HCT116 (cell line): Measurements from ENCODE around the gene SNAPC2. TPM values are rescaled to one million over a fixed set of nuclear protein-coding genes. Genes with fewer than 3 reads are reported as not detected.
A peak's percentile ranks its signal among the peaks of the same experiment; 100 is the strongest.

Experiments
- ATAC-seq: fragments of 200-7000 bp; cut with Tn5 transposase; 2 replicates; pipeline ENCODE4 v1.9.1; 2020; ENCODE audit warnings: mild to moderate bottlenecking, moderate library complexity
- BruUV-seq: library from RNA; stranded (reverse); fragments of 400-500 nt; replicated peaks from 2 replicates; lab custom pipeline; 2021; lab: Mats Ljungman, UMichigan
- CTCF ChIA-PET: fragments of 300-600 bp; sonication (Branson Sonifier 250); formaldehyde crosslinking; loops from one replicate; lab custom pipeline; 2021; ENCODE audit warnings: antibody characterized with exemption; lab: Charles Lee
- POLR2A ChIA-PET: fragments of 300-600, 350-600 bp; sonication (Branson Sonifier 250); formaldehyde crosslinking; loops from one replicate; lab custom pipeline; 2021; ENCODE audit warnings: antibody characterized with exemption; lab: Charles Lee
- RAD21 ChIA-PET, 2 experiments: fragments of 300-600 bp; sonication (Branson Sonifier 250); formaldehyde crosslinking; loops; one replicate each; lab custom pipeline; 2023; ENCODE audit warnings: low total read pairs in 2 of 2; ENCODE audit not compliant: uncharacterized antibody in 2 of 2, unreplicated experiment in 2 of 2, low non-redundant PET in 1 of 2; lab: Charles Lee
- DNase-seq: peaks from one replicate; pipeline ENCODE4 v3.0.0-alpha.2; 2010; ENCODE audit warnings: low read depth, low spot score
- H2AFZ ChIP-seq: fragments of 200-600 bp; shearing (Covaris generic), sonication (generic); 2 replicates; pipeline ENCODE4 v1.6.1; 2017; ENCODE audit warnings: low read depth, mixed run types, mixed read lengths, antibody characterized with exemption, low read length; ENCODE audit not compliant: poor library complexity, severe bottlenecking
- H3K27ac ChIP-seq: 2 replicates; pipeline ENCODE4 v1.5.1; 2012; ENCODE audit warnings: low read depth, low read length
- H3K27me3 ChIP-seq: fragments of 200-600 bp; sonication (generic); 2 replicates; pipeline ENCODE4 v1.6.1; 2016; ENCODE audit warnings: mixed run types, low read length, mixed read lengths; ENCODE audit not compliant: insufficient read depth
- H3K36me3 ChIP-seq, 2 experiments: fragments of 200-500 bp in 1 of 2; fragments of 200-600 bp in 1 of 2; sonication (Bioruptor generic) in 1 of 2; sonication (generic) in 1 of 2; 2 replicates each; pipeline versions ENCODE4 v1.5.1 to v1.6.1; 2014 to 2016; ENCODE audit warnings: low read length in 2 of 2, inconsistent platforms in 1 of 2, mixed read lengths in 1 of 2, mixed run types in 1 of 2; ENCODE audit not compliant: insufficient read depth in 2 of 2, control insufficient read depth in 1 of 2
- H3K4me1 ChIP-seq, 2 experiments: fragments of 200-600 bp in 1 of 2; sonication (generic) in 1 of 2; 2 replicates each; pipeline versions ENCODE4 v1.5.1 to v1.6.1; 2012 to 2017; ENCODE audit warnings: low read length in 2 of 2, inconsistent platforms in 1 of 2, mild to moderate bottlenecking in 1 of 2, mixed read lengths in 1 of 2, mixed run types in 1 of 2, moderate library complexity in 1 of 2; ENCODE audit not compliant: insufficient read depth in 2 of 2, control insufficient read depth in 1 of 2
- H3K4me2 ChIP-seq: fragments of 200-600 bp; sonication (generic); 2 replicates; pipeline ENCODE4 v1.6.1; 2017; ENCODE audit warnings: mixed run types, low read length, mixed read lengths
- H3K4me3 ChIP-seq, 2 experiments: fragments of 200-600 bp in 1 of 2; sonication (generic) in 1 of 2; replicated peaks in 1 of 2; 2 replicates each; pipeline ENCODE4 v1.5.1; 2011 to 2016; ENCODE audit warnings: low read length in 2 of 2, control low read depth in 1 of 2, low read depth in 1 of 2, mild to moderate bottlenecking in 1 of 2, mixed read lengths in 1 of 2, mixed run types in 1 of 2
- H3K79me2 ChIP-seq: fragments of 200-600 bp; sonication (generic); 2 replicates; pipeline ENCODE4 v1.6.1; 2017; ENCODE audit warnings: mild to moderate bottlenecking, mixed run types, low read length, moderate library complexity, mixed read lengths; ENCODE audit not compliant: insufficient read depth
- H3K9ac ChIP-seq: fragments of 200-600 bp; sonication (generic); 2 replicates; pipeline ENCODE4 v1.6.1; 2016; ENCODE audit warnings: low read length, mixed read lengths
- H3K9me2 ChIP-seq: fragments of 200-600 bp; sonication (generic), shearing (Covaris generic); 2 replicates; pipeline ENCODE4 v1.6.1; 2017; ENCODE audit warnings: mixed run types, mild to moderate bottlenecking, moderate library complexity; ENCODE audit not compliant: insufficient read depth
- H3K9me3 ChIP-seq, 2 experiments: fragments of 200-500 bp in 1 of 2; fragments of 200-600 bp in 1 of 2; sonication (Bioruptor generic) in 1 of 2; sonication (generic) in 1 of 2; 2 replicates each; pipeline ENCODE4 v1.6.1; 2014 to 2017; ENCODE audit warnings: low read length in 2 of 2, mixed read lengths in 2 of 2, inconsistent platforms in 1 of 2, low read depth in 1 of 2, mild to moderate bottlenecking in 1 of 2, mixed run types in 1 of 2, moderate library complexity in 1 of 2; ENCODE audit not compliant: control insufficient read depth in 1 of 2, insufficient read depth in 1 of 2
- H4K20me1 ChIP-seq: fragments of 200-600 bp; sonication (generic), shearing (Covaris generic); 2 replicates; pipeline ENCODE4 v1.6.1; 2017; ENCODE audit warnings: mixed run types, mild to moderate bottlenecking, moderate library complexity; ENCODE audit not compliant: insufficient read depth
- CEBPB ChIP-seq: IDR thresholded peaks from 2 replicates; pipeline ENCODE4 v1.6.1; 2012; ENCODE audit warnings: low read depth
- EZH2 ChIP-seq: fragments of 200-600 bp; sonication (generic); IDR thresholded peaks from 2 replicates; pipeline ENCODE4 v1.6.1; 2017; ENCODE audit warnings: antibody characterized with exemption, mixed run types
- RAD21 ChIP-seq: IDR thresholded peaks from 2 replicates; pipeline ENCODE4 v1.6.1; 2012; ENCODE audit warnings: low read depth, mild to moderate bottlenecking
- YY1 ChIP-seq: IDR thresholded peaks from 2 replicates; pipeline ENCODE4 v1.6.1; 2011; ENCODE audit warnings: low read length, low read depth, moderate library complexity, mild to moderate bottlenecking; ENCODE audit not compliant: insufficient replicate concordance; ENCODE audit errors: extremely low read depth
- intact Hi-C: fragments of 100-400 bp; cut with micrococcal nuclease; formaldehyde crosslinking; loops from 2 replicates; pipeline ENCODE4 v1.10.0; 2022
- total RNA-seq: library from RNA; stranded (reverse); gene quantifications from one replicate; pipeline ENCODE4 v1.2.1, GENCODE V29; 2021; ENCODE audit not compliant: unreplicated experiment
- TF ChIP-seq, protein P1 (sequence below): IDR thresholded peaks from 2 replicates; pipeline ENCODE4 v1.6.1; 2011; ENCODE audit warnings: mild to moderate bottlenecking, low read length, moderate library complexity; ENCODE audit not compliant: insufficient replicate concordance; ENCODE audit errors: extremely low read depth
- TF ChIP-seq, protein P2 (sequence below), 3 experiments: fragments of 200-600 bp in 1 of 3; sonication (generic) in 1 of 3; IDR thresholded peaks in 2 of 3; conservative IDR thresholded peaks in 1 of 3; 2 replicates each; pipeline ENCODE4 v1.5.1; 2012 to 2017; ENCODE audit warnings: low read depth in 2 of 3, low read length in 2 of 3, antibody characterized with exemption in 1 of 3, borderline replicate concordance in 1 of 3, control low read depth in 1 of 3, mild to moderate bottlenecking in 1 of 3, mixed read lengths in 1 of 3, mixed run types in 1 of 3, moderate library complexity in 1 of 3; ENCODE audit not compliant: insufficient read depth in 1 of 3

The SNAPC2 gene
- total RNA-seq, 1 experiment from 2014 or later, result 42.9 TPM

DNA sequence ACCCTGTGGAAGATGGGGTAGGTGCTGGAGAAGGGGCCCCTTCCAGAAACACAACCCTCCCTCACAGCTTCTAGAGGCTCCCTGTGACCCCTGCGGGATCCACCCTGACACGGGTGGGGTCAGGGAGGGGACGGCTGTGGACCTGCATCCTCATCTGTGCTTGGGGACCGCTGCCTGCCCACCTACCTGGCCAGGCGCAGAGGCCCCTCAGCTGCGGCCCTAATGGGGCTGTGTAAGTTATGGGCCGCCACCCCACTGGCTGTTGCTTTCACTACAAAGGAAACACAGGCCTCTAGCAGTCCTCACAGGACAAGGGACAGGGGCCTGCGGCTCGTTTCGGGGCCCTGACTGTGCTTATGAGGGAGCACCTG is 12.8 kb downstream of the SNAPC2 start (continued):
- TF ChIP-seq, protein P1, sequence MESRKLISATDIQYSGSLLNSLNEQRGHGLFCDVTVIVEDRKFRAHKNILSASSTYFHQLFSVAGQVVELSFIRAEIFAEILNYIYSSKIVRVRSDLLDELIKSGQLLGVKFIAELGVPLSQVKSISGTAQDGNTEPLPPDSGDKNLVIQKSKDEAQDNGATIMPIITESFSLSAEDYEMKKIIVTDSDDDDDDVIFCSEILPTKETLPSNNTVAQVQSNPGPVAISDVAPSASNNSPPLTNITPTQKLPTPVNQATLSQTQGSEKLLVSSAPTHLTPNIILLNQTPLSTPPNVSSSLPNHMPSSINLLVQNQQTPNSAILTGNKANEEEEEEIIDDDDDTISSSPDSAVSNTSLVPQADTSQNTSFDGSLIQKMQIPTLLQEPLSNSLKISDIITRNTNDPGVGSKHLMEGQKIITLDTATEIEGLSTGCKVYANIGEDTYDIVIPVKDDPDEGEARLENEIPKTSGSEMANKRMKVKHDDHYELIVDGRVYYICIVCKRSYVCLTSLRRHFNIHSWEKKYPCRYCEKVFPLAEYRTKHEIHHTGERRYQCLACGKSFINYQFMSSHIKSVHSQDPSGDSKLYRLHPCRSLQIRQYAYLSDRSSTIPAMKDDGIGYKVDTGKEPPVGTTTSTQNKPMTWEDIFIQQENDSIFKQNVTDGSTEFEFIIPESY, result no peak
- no peak for TF ChIP-seq CEBPB
- TF ChIP-seq EZH2, result no peak

DNA sequence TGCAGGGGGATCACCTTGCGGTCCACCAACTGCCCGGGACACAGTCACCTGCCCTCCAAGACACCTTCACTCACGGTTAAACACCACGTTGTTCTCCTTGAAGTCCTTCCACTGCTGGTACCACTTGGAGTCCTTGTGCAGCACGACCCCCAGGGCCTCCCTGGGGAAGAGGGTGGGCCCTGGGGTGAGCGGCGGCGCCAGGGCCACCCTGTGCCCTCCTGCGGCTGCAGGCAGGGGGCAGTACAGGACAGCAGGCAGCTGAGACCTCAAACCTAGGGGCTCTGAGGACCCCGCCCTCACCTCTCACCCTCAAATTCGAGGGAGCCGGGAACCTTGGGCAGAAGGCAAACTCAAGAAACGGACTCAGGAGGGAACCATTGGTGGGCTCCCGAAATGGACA is 13.3 kb downstream of the SNAPC2 start:
- peaks cover 18 to 26% of the 10 kb centered on the region in 2 experiments for H3K4me1 ChIP-seq
- H3K9me3 ChIP-seq, result no peaks in the 10 kb centered on the region
- no peak overlapping the region for H2AFZ ChIP-seq
- H3K4me3 ChIP-seq, result no peak overlapping the region
- CTCF ChIA-PET, result no interaction called here
- H4K20me1 ChIP-seq, result no peaks in the 10 kb centered on the region
- POLR2A ChIA-PET, result no interaction called here
- peaks cover 34 to 45% of the 10 kb centered on the region in 2 experiments for H3K36me3 ChIP-seq
- H3K9me2 ChIP-seq, result no peaks in the 10 kb centered on the region
- H3K79me2 ChIP-seq, result peaks cover 7% of the 10 kb centered on the region
- intact Hi-C loops, result no loop called here
- ATAC-seq (peak; percentile 44; the same call in 1 of the 2 replicates), DNase-seq (no peak)
- BruUV-seq, result no TSS peak
- RAD21 ChIA-PET, result no interaction called here
- no peaks in the 10 kb centered on the region for H3K27me3 ChIP-seq
- H3K9ac ChIP-seq, result no peak overlapping the region
- no peak overlapping the region for H3K27ac ChIP-seq
- no peak overlapping the region for H3K4me2 ChIP-seq
- TF ChIP-seq YY1 (no peak), RAD21 (peak; percentile 25; the same call in 1 of the 2 replicates)
- TF ChIP-seq, protein P2, sequence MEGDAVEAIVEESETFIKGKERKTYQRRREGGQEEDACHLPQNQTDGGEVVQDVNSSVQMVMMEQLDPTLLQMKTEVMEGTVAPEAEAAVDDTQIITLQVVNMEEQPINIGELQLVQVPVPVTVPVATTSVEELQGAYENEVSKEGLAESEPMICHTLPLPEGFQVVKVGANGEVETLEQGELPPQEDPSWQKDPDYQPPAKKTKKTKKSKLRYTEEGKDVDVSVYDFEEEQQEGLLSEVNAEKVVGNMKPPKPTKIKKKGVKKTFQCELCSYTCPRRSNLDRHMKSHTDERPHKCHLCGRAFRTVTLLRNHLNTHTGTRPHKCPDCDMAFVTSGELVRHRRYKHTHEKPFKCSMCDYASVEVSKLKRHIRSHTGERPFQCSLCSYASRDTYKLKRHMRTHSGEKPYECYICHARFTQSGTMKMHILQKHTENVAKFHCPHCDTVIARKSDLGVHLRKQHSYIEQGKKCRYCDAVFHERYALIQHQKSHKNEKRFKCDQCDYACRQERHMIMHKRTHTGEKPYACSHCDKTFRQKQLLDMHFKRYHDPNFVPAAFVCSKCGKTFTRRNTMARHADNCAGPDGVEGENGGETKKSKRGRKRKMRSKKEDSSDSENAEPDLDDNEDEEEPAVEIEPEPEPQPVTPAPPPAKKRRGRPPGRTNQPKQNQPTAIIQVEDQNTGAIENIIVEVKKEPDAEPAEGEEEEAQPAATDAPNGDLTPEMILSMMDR (IDR thresholded peaks at IDR 0.05 in 2 of 3, conservative IDR thresholded peaks at IDR 0.05 in 1 of 3; ENCODE audit: borderline replicate concordance in 1 of 3, insufficient read depth in 1 of 3, low read depth in 2 of 3, low read length in 2 of 3), result peak in 2 of 3 experiments; percentile 62 to 68; a peak in 4 of 6 replicates
